Peyer's patch (tissue), 4 donors: ENCODE results near the gene ARL15. TPM values are rescaled to one million over a fixed set of nuclear protein-coding genes. Genes with fewer than 3 reads are reported as not detected.

ENCODE experiments used
- DNase-seq, 3 donors: peaks; one replicate each; pipeline ENCODE4 v3.0.0-alpha.2; 2017 to 2019
- H3K27ac ChIP-seq, 4 donors: fragments of 200-600 bp; sonication (generic); one replicate each; pipeline ENCODE4 v1.5.1; 2016 to 2019
- H3K27me3 ChIP-seq, 2 donors: fragments of 200-600 bp; sonication (generic); one replicate each; pipeline ENCODE4 v1.5.1; 2019
- H3K36me3 ChIP-seq, 3 donors: fragments of 200-600 bp; sonication (generic); one replicate each; pipeline ENCODE4 v1.5.1; 2016 to 2019
- H3K4me1 ChIP-seq, 4 donors: fragments of 200-600 bp; sonication (generic); one replicate each; pipeline ENCODE4 v1.5.1; 2016 to 2019
- H3K4me3 ChIP-seq, 4 donors: fragments of 200-600 bp; sonication (generic); 1 replicate in 3 of 4; 2 replicates in 1 of 4; pipeline ENCODE4 v1.5.1; 2016 to 2019; ENCODE audit warnings: mild to moderate bottlenecking in 1 of 4
- H3K9me3 ChIP-seq, 4 donors: fragments of 200-600 bp; sonication (generic); one replicate each; pipeline ENCODE4 v1.5.1; 2016 to 2019; ENCODE audit warnings: mild to moderate bottlenecking in 1 of 4
- CTCF ChIP-seq, 6 experiments: fragments of 450-650 bp in 4 of 6; fragments of 200-600 bp in 2 of 6; sonication (generic) in 1 of 6; IDR thresholded peaks; one replicate each; pipeline ENCODE4 v1.5.1; 2017 to 2019; ENCODE audit warnings: antibody characterized with exemption in 6 of 6, mild to moderate bottlenecking in 3 of 6, moderate library complexity in 1 of 6
- POLR2A ChIP-seq, 2 donors: fragments of 450-650 bp; IDR thresholded peaks; one replicate each; pipeline ENCODE4 v1.5.1; 2017; ENCODE audit warnings: antibody characterized with exemption in 2 of 2, mild to moderate bottlenecking in 2 of 2, moderate library complexity in 2 of 2
- total RNA-seq, 4 donors: library from RNA; depleted of rRNA; stranded (reverse); fragments of >200 nt; gene quantifications; one replicate each; pipeline ENCODE4 v1.1.0, GENCODE V29; 2016

The ARL15 gene
- total RNA-seq, 4 donors from 2014 or later, result 18.0 to 44.5 (median 38.7) TPM

GRCh38 chr5:54320256-54320655 is 9.9 kb upstream of the ARL15 start:
- TF ChIP-seq CTCF (IDR thresholded peaks at IDR 0.05) (no peak), POLR2A (IDR thresholded peaks at IDR 0.05) (no peak)
- no peak for DNase-seq
- Histone ChIP-seq H3K9me3 (no peaks in the 10 kb centered on the region), H3K27me3 (no peaks in the 10 kb centered on the region), H3K36me3 (no peaks in the 10 kb centered on the region), H3K4me1 (no peaks in the 10 kb centered on the region), H3K4me3 (no peak overlapping the region), H3K27ac (no peak overlapping the region)

- TF ChIP-seq CTCF (IDR thresholded peaks at IDR 0.05) (no peak), POLR2A (IDR thresholded peaks at IDR 0.05) (no peak)
- Histone ChIP-seq H3K4me1 (no peaks in the 10 kb centered on the region), H3K27me3 (no peaks in the 10 kb centered on the region), H3K36me3 (no peaks in the 10 kb centered on the region), H3K4me3 (no peak overlapping the region), H3K9me3 (no peaks in the 10 kb centered on the region), H3K27ac (no peak overlapping the region)
- no peak for DNase-seq
Measured at GRCh38 chr5:54317511-54318260, 7.3 kb upstream of the ARL15 start.

GRCh38 chr5:54315736-54316528 is 5.6 kb upstream of the ARL15 start:
- no peak overlapping the region for H3K4me3 ChIP-seq
- no peaks in the 10 kb centered on the region for H3K36me3 ChIP-seq
- TF ChIP-seq POLR2A (IDR thresholded peaks at IDR 0.05) (no peak), CTCF (IDR thresholded peaks at IDR 0.05) (no peak)
- no peaks in the 10 kb centered on the region for H3K4me1 ChIP-seq
- no peaks in the 10 kb centered on the region for H3K9me3 ChIP-seq
- no peak for DNase-seq
- no peak overlapping the region for H3K27ac ChIP-seq
- no peaks in the 10 kb centered on the region for H3K27me3 ChIP-seq

GRCh38 chr5:54313311-54314270 is 3.2 kb upstream of the ARL15 start:
- H3K4me3 ChIP-seq, result no peak overlapping the region
- no peak for DNase-seq
- H3K27me3 ChIP-seq, result no peaks in the 10 kb centered on the region
- peaks cover 0 to 6% (median 0%) of the 10 kb centered on the region in 4 donors for H3K4me1 ChIP-seq
- H3K27ac ChIP-seq, result no peak overlapping the region
- no peaks in the 10 kb centered on the region for H3K9me3 ChIP-seq
- TF ChIP-seq POLR2A (IDR thresholded peaks at IDR 0.05) (no peak), CTCF (IDR thresholded peaks at IDR 0.05) (no peak)
- no peaks in the 10 kb centered on the region for H3K36me3 ChIP-seq

GRCh38 chr5:54312499-54312898 is 2.1 kb upstream of the ARL15 start:
- DNase-seq, result no peak
- no peaks in the 10 kb centered on the region for H3K36me3 ChIP-seq
- H3K9me3 ChIP-seq, result no peaks in the 10 kb centered on the region
- peaks cover 0 to 13% (median 0%) of the 10 kb centered on the region in 4 donors for H3K4me1 ChIP-seq
- H3K27ac ChIP-seq, result no peak overlapping the region
- no peak for TF ChIP-seq CTCF (IDR thresholded peaks at IDR 0.05)
- no peak for TF ChIP-seq POLR2A (IDR thresholded peaks at IDR 0.05)
- H3K27me3 ChIP-seq, result no peaks in the 10 kb centered on the region
- no peak overlapping the region for H3K4me3 ChIP-seq
